HUES64 (cell line): ENCODE results near the gene ZNF667.
A peak's percentile ranks its signal among the peaks of the same experiment; 100 is the strongest.

Experiments
- H3K27ac ChIP-seq: 2 replicates; pipeline ENCODE4 v1.7.0; 2013; ENCODE audit warnings: low read depth, low read length, inconsistent platforms
- H3K27me3 ChIP-seq: 2 replicates; pipeline ENCODE4 v1.6.1; 2013; ENCODE audit warnings: mild to moderate bottlenecking, low read length; ENCODE audit not compliant: insufficient read depth
- H3K36me3 ChIP-seq: 2 replicates; pipeline ENCODE4 v1.6.1; 2013; ENCODE audit warnings: mild to moderate bottlenecking, low read length; ENCODE audit not compliant: insufficient read depth
- H3K4me1 ChIP-seq: 2 replicates; pipeline ENCODE4 v1.6.1; 2013; ENCODE audit warnings: mild to moderate bottlenecking, low read length, moderate library complexity; ENCODE audit not compliant: insufficient read depth
- H3K4me3 ChIP-seq: 2 replicates; pipeline ENCODE4 v1.5.1; 2013; ENCODE audit warnings: mild to moderate bottlenecking, low read length, moderate library complexity
- H3K9ac ChIP-seq: 2 replicates; pipeline ENCODE4 v1.6.1; 2013; ENCODE audit warnings: mild to moderate bottlenecking, low read depth, low read length
- H3K9me3 ChIP-seq: 2 replicates; pipeline ENCODE4 v1.6.1; 2013; ENCODE audit warnings: low read depth, low read length; ENCODE audit not compliant: insufficient read depth
- WGBS: fragments of 150-250, 120-280 bp; methylation state at CpG from one replicate; pipeline ENCODE4 v1.1.7; 2013; ENCODE audit warnings: missing lambda C conversion rate; 5-methylcytosine and 5-hydroxymethylcytosine counted together

The ZNF667 gene

GRCh38 chr19:56441206-56441792 is 35.8 kb downstream of the ZNF667 start:
- Histone ChIP-seq H3K4me1 (no peaks in the 10 kb centered on the region), H3K27ac (no peak overlapping the region), H3K9ac (no peak overlapping the region), H3K27me3 (no peaks in the 10 kb centered on the region), H3K36me3 (peaks cover 37% of the 10 kb centered on the region), H3K4me3 (no peak overlapping the region), H3K9me3 (peaks cover 83% of the 10 kb centered on the region)
- 80% methylated on average over 4 of the region's 8 CpGs for whole genome bisulfite sequencing

- Histone ChIP-seq H3K9me3 (peaks cover 98% of the 10 kb centered on the region), H3K4me3 (no peak overlapping the region), H3K27me3 (no peaks in the 10 kb centered on the region), H3K4me1 (no peaks in the 10 kb centered on the region), H3K36me3 (peaks cover 34% of the 10 kb centered on the region), H3K9ac (no peak overlapping the region), H3K27ac (no peak overlapping the region)
- WGBS: 85% methylated on average over 1 of the region's 1 CpG
These were observed 53.2 kb downstream of the ZNF667 start for GRCh38 chr19:56423985-56424353.

DNA sequence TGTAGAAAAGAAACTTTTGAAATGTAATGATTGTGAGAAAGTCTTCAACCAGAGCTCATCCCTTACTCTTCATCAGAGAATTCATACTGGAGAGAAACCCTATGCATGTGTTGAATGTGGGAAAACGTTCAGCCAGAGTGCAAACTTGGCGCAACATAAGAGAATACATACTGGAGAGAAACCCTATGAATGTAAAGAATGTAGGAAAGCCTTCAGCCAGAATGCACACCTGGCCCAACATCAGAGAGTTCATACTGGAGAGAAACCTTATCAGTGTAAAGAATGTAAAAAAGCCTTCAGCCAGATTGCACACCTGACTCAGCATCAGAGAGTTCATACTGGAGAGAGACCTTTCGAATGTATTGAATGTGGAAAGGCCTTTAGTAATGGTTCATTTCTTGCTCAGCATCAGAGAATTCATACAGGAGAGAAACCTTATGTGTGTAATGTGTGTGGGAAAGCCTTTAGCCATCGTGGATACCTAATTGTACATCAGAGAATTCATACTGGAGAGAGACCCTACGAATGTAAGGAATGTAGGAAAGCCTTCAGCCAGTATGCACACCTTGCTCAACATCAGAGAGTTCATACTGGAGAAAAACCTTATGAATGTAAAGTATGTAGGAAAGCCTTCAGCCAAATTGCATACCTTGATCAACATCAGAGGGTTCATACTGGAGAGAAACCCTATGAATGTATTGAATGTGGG is 53.7 kb downstream of the ZNF667 start:
- H3K4me1 ChIP-seq: no peaks in the 10 kb centered on the region
- no peak overlapping the region for H3K9ac ChIP-seq
- peaks cover 34% of the 10 kb centered on the region for H3K36me3 ChIP-seq
- WGBS: 93% methylated on average over 5 of the region's 5 CpGs
- no peak overlapping the region for H3K27ac ChIP-seq
- peaks cover 98% of the 10 kb centered on the region for H3K9me3 ChIP-seq
- no peak overlapping the region for H3K4me3 ChIP-seq
- no peaks in the 10 kb centered on the region for H3K27me3 ChIP-seq

DNA sequence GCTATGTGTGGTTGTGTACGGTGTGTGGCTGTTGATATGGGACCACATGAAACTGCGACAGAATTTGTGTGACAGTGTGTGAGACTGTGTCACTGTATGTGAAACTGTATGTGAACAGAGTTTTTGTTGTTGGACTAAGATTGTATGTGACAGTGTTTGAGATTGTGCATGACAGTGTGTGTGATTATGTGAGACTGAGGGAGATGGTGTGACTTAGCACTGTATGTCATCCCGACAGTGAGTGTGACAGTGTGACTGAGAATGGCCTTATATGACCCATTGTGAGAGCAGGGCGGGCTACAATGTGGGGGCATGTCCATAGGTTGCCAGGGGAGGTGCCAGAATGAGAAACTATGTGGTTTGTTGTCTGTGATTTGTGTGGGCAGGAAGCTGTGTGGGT is 72.1 kb downstream of the ZNF667 start:
- Histone ChIP-seq H3K4me3 (peak overlapping the region; percentile 83), H3K9ac (no peak overlapping the region), H3K4me1 (no peaks in the 10 kb centered on the region), H3K27me3 (no peaks in the 10 kb centered on the region), H3K36me3 (peaks cover 32% of the 10 kb centered on the region), H3K9me3 (peaks cover 54% of the 10 kb centered on the region), H3K27ac (no peak overlapping the region)
- WGBS: 93% methylated on average over 4 of the region's 4 CpGs

DNA sequence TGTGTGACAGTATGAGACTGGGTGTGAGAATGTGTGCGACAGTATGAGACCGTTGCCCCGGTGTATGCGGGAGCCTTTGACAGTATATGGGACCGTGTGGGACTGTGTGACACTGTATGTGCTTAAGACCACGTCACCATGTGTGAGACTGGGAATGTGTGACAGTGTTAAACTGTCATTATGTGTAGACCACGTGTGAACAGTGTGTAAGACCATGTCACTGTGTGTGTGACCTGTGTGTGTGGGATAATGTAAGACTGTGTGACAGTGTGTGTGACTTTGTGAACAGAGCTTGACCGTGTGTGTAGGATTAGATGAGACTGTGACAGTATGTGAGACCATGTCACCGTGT is 72.5 kb downstream of the ZNF667 start:
- H3K36me3 ChIP-seq: peaks cover 32% of the 10 kb centered on the region
- no peak overlapping the region for H3K27ac ChIP-seq
- WGBS: 81% methylated on average over 9 of the region's 9 CpGs
- no peaks in the 10 kb centered on the region for H3K27me3 ChIP-seq
- H3K9me3 ChIP-seq: peaks cover 54% of the 10 kb centered on the region
- H3K9ac ChIP-seq: peak overlapping the region; percentile 89
- H3K4me1 ChIP-seq: no peaks in the 10 kb centered on the region
- H3K4me3 ChIP-seq: peak overlapping the region; percentile 83

DNA sequence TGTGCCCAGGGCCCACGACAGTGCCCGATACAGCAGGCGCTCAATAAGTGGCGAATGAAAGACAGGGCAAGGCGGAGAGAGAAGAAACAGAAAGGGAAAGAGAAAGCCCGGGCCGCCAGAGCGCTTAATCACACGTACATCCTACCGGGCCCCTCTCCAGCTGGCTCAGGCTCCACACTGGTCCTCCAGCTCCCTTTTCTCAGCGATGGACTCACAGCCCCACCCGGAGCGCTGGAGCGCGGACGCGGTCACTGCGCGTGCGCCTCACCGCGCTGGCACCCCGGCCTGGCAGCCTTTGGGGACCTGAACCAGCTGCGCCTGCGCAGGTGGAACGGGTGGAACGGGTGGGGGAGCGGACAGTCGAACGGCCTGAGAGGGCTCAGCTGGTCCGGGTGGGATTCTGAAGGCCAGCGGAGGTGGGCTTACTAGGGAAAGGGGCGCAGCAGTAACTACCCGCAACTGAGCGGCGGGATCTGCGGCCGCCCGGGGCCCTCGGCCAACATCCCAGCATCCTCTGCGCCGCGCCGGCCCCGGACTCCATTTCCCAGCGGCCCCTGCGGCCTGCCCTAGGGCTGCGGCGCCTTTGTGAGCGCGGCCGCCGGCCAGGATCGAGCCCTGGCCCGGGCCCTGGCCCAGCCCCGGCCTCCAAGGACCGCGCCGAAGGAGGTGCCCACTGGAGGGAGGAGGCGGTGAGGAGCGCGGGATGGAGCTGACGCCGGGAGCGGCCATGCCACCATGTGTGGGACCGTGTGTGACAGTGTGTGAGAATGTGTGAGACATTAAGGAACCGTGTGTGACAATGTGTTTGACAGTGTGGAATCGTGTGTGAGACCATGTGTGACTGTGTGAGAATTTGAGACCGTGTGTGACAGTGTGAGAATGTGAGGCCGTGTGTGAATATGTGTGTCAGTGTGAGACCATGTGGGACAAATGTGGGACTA is 73.1 kb downstream of the ZNF667 start, which contains the start of gene ZNF583:
Gene ZNF583 (plus strand): TSS at position 569 of the 941 bp plus-strand sequence. CDS start 2,783 bp downstream, outside the sequence.
- H3K9ac ChIP-seq: peak within 1 kb of the TSS; percentile 89
- no peaks in the 10 kb centered on the region for H3K27me3 ChIP-seq
- WGBS: 2% methylated on average over 70 of the region's 70 CpGs
- H3K9me3 ChIP-seq: peaks cover 54% of the 10 kb centered on the region
- peaks cover 32% of the 10 kb centered on the region for H3K36me3 ChIP-seq
- H3K27ac ChIP-seq: peak within 1 kb of the TSS; percentile 79
- no peaks in the 10 kb centered on the region for H3K4me1 ChIP-seq
- H3K4me3 ChIP-seq: peak within 1 kb of the TSS; percentile 83

DNA sequence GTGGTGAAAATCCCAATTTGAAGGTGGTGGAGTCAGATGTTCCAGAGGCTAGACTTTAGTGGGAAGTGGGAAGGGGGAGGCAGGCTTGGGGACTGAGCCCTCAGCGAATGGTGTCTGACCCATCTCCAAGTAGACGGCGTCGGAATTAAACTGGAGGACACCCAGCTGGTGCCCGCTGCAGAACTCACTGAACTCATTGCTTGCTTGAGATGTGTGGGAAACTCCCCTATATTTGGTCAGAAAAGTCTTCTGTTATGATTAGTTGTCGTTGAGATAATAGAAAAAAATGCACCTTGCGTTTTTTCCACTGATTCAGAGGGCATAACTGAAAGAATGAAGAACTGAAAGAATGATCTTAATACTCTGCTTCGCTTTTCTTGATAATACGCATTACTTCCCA is 73.9 kb downstream of the ZNF667 start:
- H3K4me3 ChIP-seq: peak overlapping the region; percentile 83
- H3K36me3 ChIP-seq: peaks cover 32% of the 10 kb centered on the region
- no peaks in the 10 kb centered on the region for H3K27me3 ChIP-seq
- no peaks in the 10 kb centered on the region for H3K4me1 ChIP-seq
- H3K9ac ChIP-seq: peak overlapping the region; percentile 89
- peaks cover 48% of the 10 kb centered on the region for H3K9me3 ChIP-seq
- no peak overlapping the region for H3K27ac ChIP-seq
- 72% methylated on average over 9 of the region's 9 CpGs for WGBS

DNA sequence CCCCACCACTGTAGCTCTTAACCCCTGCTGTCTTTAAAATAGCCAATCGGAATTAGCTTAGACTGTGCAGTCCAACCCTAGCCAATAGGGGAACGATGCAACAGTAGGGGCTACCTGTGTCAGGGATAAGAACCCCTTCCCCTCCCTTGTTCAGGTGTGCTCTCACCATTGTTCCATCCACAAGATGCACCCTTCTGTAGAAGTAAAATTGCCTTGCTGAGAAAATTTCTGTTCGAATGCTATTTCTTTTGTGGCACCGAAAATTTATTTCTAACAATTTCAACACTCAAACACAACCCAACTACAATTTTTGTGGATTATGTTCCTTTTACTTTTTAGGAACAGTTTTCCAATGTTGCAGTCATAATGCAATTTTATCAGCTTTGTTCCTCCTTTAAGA is 76.7 kb downstream of the ZNF667 start:
- H3K36me3 ChIP-seq: peaks cover 34% of the 10 kb centered on the region
- WGBS: 82% methylated on average over 4 of the region's 4 CpGs

GRCh38 chr19:56398809-56399208 is 78.3 kb downstream of the ZNF667 start:
- no peak overlapping the region for H3K9ac ChIP-seq
- peaks cover 42% of the 10 kb centered on the region for H3K36me3 ChIP-seq
- no peaks in the 10 kb centered on the region for H3K27me3 ChIP-seq
- H3K4me3 ChIP-seq: no peak overlapping the region
- no peak overlapping the region for H3K27ac ChIP-seq
- peaks cover 44% of the 10 kb centered on the region for H3K9me3 ChIP-seq
- 98% methylated on average over 5 of the region's 5 CpGs for WGBS
- H3K4me1 ChIP-seq: no peaks in the 10 kb centered on the region

More for the DNA sequence above, 76.7 kb downstream of the ZNF667 start:
- Histone ChIP-seq H3K4me3 (no peak overlapping the region), H3K4me1 (no peaks in the 10 kb centered on the region), H3K9ac (no peak overlapping the region), H3K9me3 (peaks cover 33% of the 10 kb centered on the region), H3K27ac (no peak overlapping the region), H3K27me3 (no peaks in the 10 kb centered on the region)

GRCh38 chr19:56393119-56394012 is 83.8 kb downstream of the ZNF667 start, which contains the start of gene ZNF582:
ZNF582 (minus strand) TSS chr19:56393534; CDS start chr19:56391752, 1,782 bp downstream.
- Histone ChIP-seq H3K27ac (peak within 1 kb of the TSS; percentile 96), H3K4me1 (no peaks in the 10 kb centered on the region), H3K9ac (peak within 1 kb of the TSS; percentile 98), H3K36me3 (peaks cover 35% of the 10 kb centered on the region), H3K4me3 (peak within 1 kb of the TSS; percentile 72), H3K9me3 (peaks cover 24% of the 10 kb centered on the region; the same call in 1 of the 2 replicates), H3K27me3 (no peaks in the 10 kb centered on the region)
- 7% methylated on average over 73 of the region's 73 CpGs for WGBS
